Peyer's patch (tissue), 4 donors: ENCODE data around the gene TMC5. TPM values are rescaled to one million over a fixed set of nuclear protein-coding genes. Genes with fewer than 3 reads are reported as not detected.
"Not testable (repeated sequence)": the region's sequence is repeated elsewhere in the genome, so short reads cannot be mapped to it uniquely, and the experiment has no call there.

ENCODE experiments used
- DNase-seq, 3 donors: peaks; one replicate each; pipeline ENCODE4 v3.0.0-alpha.2; 2017 to 2019
- H3K27ac ChIP-seq, 4 donors: fragments of 200-600 bp; sonication (generic); one replicate each; pipeline ENCODE4 v1.5.1; 2016 to 2019
- H3K27me3 ChIP-seq, 2 donors: fragments of 200-600 bp; sonication (generic); one replicate each; pipeline ENCODE4 v1.5.1; 2019
- H3K36me3 ChIP-seq, 3 donors: fragments of 200-600 bp; sonication (generic); one replicate each; pipeline ENCODE4 v1.5.1; 2016 to 2019
- H3K4me1 ChIP-seq, 4 donors: fragments of 200-600 bp; sonication (generic); one replicate each; pipeline ENCODE4 v1.5.1; 2016 to 2019
- H3K4me3 ChIP-seq, 4 donors: fragments of 200-600 bp; sonication (generic); 1 replicate in 3 of 4; 2 replicates in 1 of 4; pipeline ENCODE4 v1.5.1; 2016 to 2019; ENCODE audit warnings: mild to moderate bottlenecking in 1 of 4
- H3K9me3 ChIP-seq, 4 donors: fragments of 200-600 bp; sonication (generic); one replicate each; pipeline ENCODE4 v1.5.1; 2016 to 2019; ENCODE audit warnings: mild to moderate bottlenecking in 1 of 4
- CTCF ChIP-seq, 6 experiments: fragments of 450-650 bp in 4 of 6; fragments of 200-600 bp in 2 of 6; sonication (generic) in 1 of 6; IDR thresholded peaks; one replicate each; pipeline ENCODE4 v1.5.1; 2017 to 2019; ENCODE audit warnings: antibody characterized with exemption in 6 of 6, mild to moderate bottlenecking in 3 of 6, moderate library complexity in 1 of 6
- POLR2A ChIP-seq, 2 donors: fragments of 450-650 bp; IDR thresholded peaks; one replicate each; pipeline ENCODE4 v1.5.1; 2017; ENCODE audit warnings: antibody characterized with exemption in 2 of 2, mild to moderate bottlenecking in 2 of 2, moderate library complexity in 2 of 2
- total RNA-seq, 4 donors: library from RNA; depleted of rRNA; stranded (reverse); fragments of >200 nt; gene quantifications; one replicate each; pipeline ENCODE4 v1.1.0, GENCODE V29; 2016

TMC5 gene
- total RNA-seq, 4 donors from 2014 or later: 26.4 to 218 (median 175) TPM

- Histone ChIP-seq H3K4me1 (no peaks in the 10 kb centered on the region), H3K9me3 (no peaks in the 10 kb centered on the region), H3K27ac (peak overlapping the region in 2 of 4 donors; percentile 10 to 32), H3K27me3 (no peaks in the 10 kb centered on the region), H3K4me3 (no peak overlapping the region), H3K36me3 (no peaks in the 10 kb centered on the region)
- DNase-seq: peak in 1 of 3 donors; percentile 56
- TF ChIP-seq POLR2A (IDR thresholded peaks at IDR 0.05): no peak
- no peak for TF ChIP-seq CTCF (IDR thresholded peaks at IDR 0.05)
These were observed 31.2 kb upstream of the TMC5 start for GRCh38 chr16:19386525-19386924.

- no peak overlapping the region for H3K27ac ChIP-seq
- no peaks in the 10 kb centered on the region for H3K36me3 ChIP-seq
- DNase-seq: peak; percentile 39 to 89 (median 83)
- no peaks in the 10 kb centered on the region for H3K9me3 ChIP-seq
- peaks cover 0 to 1% (median 0%) of the 10 kb centered on the region in 4 donors for H3K4me1 ChIP-seq
- no peaks in the 10 kb centered on the region for H3K27me3 ChIP-seq
- no peak overlapping the region for H3K4me3 ChIP-seq
- TF ChIP-seq CTCF (IDR thresholded peaks at IDR 0.05): peak in 4 of 6 experiments; percentile 44 to 81 (median 74)
- TF ChIP-seq POLR2A (IDR thresholded peaks at IDR 0.05): peak in 1 of 2 donors; percentile 16
These were observed 28.4 kb upstream of the TMC5 start for GRCh38 chr16:19389246-19389645.

GRCh38 chr16:19391185-19391776 is 26.4 kb upstream of the TMC5 start:
- peaks cover 0 to 22% (median 1%) of the 10 kb centered on the region in 4 donors for H3K4me1 ChIP-seq
- H3K27ac ChIP-seq, H3K36me3 ChIP-seq, H3K4me3 ChIP-seq, DNase-seq, H3K9me3 ChIP-seq, H3K27me3 ChIP-seq: not testable (repeated sequence)

- Histone ChIP-seq H3K4me3 (no peak overlapping the region), H3K4me1 (peaks cover 0 to 22% (median 1%) of the 10 kb centered on the region in 4 donors), H3K9me3 (no peaks in the 10 kb centered on the region), H3K27me3 (no peaks in the 10 kb centered on the region), H3K27ac (peak overlapping the region in 1 of 4 donors; percentile 74), H3K36me3 (no peaks in the 10 kb centered on the region)
- DNase-seq: no peak
- TF ChIP-seq POLR2A (IDR thresholded peaks at IDR 0.05) (no peak), CTCF (IDR thresholded peaks at IDR 0.05) (no peak)
These were observed 25.3 kb upstream of the TMC5 start for GRCh38 chr16:19392352-19392751.

GRCh38 chr16:19393226-19394111 is 24.2 kb upstream of the TMC5 start:
- Histone ChIP-seq H3K27me3 (no peaks in the 10 kb centered on the region), H3K4me3 (peak overlapping the region in 2 of 4 donors; percentile 17 to 23), H3K9me3 (peaks cover 0 to 2% (median 0%) of the 10 kb centered on the region in 4 donors), H3K27ac (peak overlapping the region in 3 of 4 donors; percentile 74 to 85 (median 80)), H3K36me3 (no peaks in the 10 kb centered on the region), H3K4me1 (peaks cover 0 to 22% (median 1%) of the 10 kb centered on the region in 4 donors)
- TF ChIP-seq POLR2A (IDR thresholded peaks at IDR 0.05) (peak; percentile 66 to 69), CTCF (IDR thresholded peaks at IDR 0.05) (no peak)
- peak in 1 of 3 donors; percentile 77 for DNase-seq

GRCh38 chr16:19395646-19396267 is 21.9 kb upstream of the TMC5 start:
- Histone ChIP-seq H3K4me1 (peaks cover 0 to 22% (median 1%) of the 10 kb centered on the region in 4 donors), H3K27ac (peak overlapping the region in 3 of 4 donors; percentile 57 to 76 (median 59))
- not testable (repeated sequence) for H3K9me3 ChIP-seq, H3K4me3 ChIP-seq, DNase-seq, H3K36me3 ChIP-seq, H3K27me3 ChIP-seq
